Hippocampal formation (tissue), 2 donors: Measurements from ENCODE around the gene SNCAIP.
"Not testable (repeated sequence)": the region's sequence is repeated elsewhere in the genome, so short reads cannot be mapped to it uniquely, and the experiment has no call there.

Experiments
- DNase-seq, 2 donors: peaks; one replicate each; lab custom pipeline; 2025; lab: John Stamatoyannopoulos, UW

SNCAIP gene

DNA sequence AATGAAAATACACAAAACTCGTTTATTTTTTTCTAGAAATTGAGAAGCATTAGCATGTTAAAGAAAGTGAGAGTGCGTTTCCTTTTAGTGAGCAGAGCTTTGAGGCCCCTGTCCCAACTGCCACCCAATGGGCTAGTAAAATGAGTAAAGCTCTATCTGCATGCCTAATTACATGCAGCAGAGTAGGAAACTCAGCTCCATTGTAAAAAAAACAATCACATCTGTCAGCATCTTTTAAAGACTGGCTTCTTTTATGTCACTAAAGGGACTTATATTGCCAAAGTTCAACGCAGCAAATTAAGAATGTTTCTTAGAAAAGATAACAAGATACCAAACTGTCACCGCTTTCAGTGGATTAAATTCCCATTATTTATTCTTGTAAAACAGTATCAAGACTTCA, 154.0 kb downstream of the SNCAIP start:
- DNase-seq = no peak

- DNase-seq = no peak
These were observed 156.5 kb downstream of the SNCAIP start for GRCh38 chr5:122468351-122469116.

DNA sequence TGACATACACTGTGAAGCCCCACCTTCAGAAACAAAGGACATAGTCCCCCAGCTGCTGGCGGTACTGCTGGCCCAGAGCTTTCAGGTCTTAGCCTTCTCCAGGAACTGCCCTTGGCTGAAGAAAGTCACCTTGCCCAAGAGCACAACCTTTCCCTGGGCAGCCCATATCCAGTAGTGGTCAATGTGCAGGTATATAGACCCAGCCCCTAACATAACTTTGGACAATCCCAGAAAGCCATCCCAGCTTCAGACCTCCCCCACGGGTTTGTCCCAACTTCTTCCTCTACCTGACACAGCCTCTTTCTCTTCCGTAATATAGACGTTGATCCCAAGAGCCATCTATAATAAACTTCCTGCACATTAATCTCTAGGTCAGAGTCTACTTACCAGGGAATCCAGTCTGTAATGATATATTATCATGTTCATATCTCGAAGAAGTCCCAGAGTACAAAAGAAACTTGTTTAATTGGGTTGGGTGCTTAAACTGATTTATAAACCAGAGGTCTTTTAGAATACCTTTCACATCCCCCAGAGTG, 157.4 kb downstream of the SNCAIP start:
- no peak for DNase-seq

- DNase-seq = no peak
These were observed 158.3 kb downstream of the SNCAIP start for GRCh38 chr5:122470365-122470764.

- no peak for DNase-seq
These were observed 159.2 kb downstream of the SNCAIP start for GRCh38 chr5:122471031-122471751.

- DNase-seq = no peak
These were observed 159.7 kb downstream of the SNCAIP start for GRCh38 chr5:122471752-122472061.

DNA sequence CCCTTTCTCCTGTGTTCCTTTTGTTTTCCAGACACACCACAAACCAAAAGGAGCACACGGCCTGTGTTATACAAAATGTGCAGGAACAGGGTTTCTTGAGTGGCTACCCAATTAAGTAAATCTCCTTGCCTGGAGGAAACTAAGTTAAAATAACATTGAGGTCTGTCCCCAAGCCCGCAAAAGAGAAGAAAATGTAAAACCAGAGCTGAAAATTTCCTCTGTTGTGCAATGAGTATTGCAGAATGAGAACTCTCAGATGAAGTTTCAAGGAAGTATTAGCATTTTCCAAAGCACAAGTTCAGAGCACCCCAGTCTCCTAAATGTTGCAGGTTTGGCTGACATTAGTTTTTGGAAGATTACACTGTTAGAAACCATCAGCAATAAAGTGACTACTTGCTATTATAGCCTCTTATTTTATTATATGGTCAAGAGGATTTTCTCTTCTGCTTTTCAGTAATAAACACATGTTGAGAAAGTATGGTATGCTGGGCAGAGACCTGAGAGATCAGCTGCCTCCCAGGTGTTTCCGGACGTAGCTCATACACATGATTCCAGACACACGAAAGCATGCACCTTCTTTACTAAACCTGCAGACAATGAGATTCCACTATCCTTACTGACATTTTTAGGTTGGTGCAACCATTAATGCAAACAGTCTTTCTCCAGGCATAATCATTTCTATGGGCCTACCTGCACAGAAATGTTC, 161.3 kb downstream of the SNCAIP start:
- no peak for DNase-seq

- no peak for DNase-seq
These were observed 161.9 kb downstream of the SNCAIP start for GRCh38 chr5:122473941-122474340.

DNA sequence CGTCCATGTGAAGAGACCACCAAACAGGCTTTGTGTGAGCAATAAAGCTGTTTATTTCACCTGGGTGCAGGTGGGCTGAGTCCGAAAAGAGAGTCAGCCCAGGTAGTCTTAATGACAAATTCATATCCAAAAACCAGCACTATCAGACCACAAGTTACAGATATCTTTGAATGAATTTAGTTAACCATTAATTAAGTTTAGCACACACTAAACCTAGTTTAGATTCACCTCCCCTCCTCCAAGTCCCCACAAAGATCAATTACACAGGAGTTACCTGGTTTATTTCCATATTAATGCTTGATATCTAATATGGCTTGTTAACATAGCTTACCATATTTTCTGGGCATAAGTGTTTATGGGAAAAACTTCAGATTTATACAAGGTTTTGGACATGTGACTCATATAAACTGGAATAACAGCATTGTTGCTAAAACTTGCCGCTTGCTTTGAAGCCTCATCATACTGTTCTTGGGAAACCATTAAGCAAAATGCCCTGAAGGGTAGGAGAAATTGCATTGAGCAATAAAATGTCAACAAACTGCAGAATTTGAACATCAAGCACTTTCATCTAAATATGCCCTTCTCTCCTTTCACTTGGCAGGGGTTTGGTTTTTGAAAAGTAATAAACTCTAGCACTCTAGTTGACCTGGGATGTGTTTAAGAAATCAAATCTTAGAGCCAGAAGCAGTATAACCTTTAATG, 166.9 kb downstream of the SNCAIP start:
- no peak for DNase-seq

DNA sequence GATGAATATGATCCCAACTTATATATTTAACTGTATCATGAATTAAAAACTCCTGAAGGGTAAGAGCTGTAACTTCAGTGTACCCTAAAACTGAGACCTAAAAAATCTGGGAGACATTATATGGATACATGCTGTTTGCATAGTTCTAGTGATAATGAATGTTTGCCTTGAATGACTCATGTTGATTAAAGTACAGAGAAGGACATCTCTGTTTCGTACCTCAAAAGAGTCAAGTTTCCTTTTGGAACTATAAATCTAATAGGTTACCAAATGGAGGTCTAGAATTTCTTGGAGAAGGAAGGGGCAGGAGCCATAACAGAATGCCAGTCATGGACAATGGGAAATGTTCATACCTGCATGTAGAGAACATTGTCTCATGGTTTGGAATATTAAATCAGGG, 168.1 kb downstream of the SNCAIP start:
- no peak for DNase-seq

DNA sequence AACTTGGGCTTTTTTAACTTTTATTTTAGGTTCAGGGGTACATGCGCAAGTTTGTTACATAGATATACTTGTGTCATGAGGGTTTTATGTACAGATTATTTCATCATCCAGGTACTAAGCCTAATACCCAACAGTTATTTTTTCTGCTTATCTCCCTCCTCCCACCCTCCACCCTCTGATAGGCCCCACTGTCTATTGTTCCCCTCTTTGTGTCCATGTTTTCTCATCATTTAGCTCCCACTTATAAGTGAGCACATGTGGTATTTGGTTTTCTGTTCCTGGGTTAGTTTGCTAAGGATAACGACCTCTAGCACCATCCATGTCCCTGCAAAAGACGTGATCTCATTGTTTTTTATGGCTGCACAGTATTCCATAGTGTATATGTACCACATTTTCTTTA, 172.1 kb downstream of the SNCAIP start:
- DNase-seq = no peak

- no peak for DNase-seq
These were observed 173.2 kb downstream of the SNCAIP start for GRCh38 chr5:122485226-122485625.

- not testable (repeated sequence) for DNase-seq
These were observed 174.6 kb downstream of the SNCAIP start for GRCh38 chr5:122486616-122487015.

DNA sequence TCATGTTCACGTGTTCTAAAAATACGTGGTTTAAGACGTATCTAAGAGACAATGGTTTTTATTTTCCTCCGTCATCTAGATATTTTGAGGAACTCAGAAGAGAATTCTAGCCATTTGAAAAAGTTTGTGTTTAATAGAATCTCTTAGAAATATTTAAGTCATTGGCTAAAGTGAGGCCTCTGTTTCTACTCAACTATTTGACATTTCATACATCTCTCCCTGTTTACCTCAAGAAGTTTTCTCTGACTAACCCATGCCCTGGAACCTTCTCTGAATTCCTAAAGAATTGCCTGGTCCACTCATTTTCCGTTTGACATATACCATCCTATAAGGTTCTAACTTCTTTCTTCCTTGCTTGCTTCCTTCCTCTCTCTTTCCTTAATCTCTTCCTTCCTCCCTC, 178.7 kb downstream of the SNCAIP start:
- no peak for DNase-seq

- DNase-seq = no peak
These were observed 180.6 kb downstream of the SNCAIP start for GRCh38 chr5:122492675-122493074.

DNA sequence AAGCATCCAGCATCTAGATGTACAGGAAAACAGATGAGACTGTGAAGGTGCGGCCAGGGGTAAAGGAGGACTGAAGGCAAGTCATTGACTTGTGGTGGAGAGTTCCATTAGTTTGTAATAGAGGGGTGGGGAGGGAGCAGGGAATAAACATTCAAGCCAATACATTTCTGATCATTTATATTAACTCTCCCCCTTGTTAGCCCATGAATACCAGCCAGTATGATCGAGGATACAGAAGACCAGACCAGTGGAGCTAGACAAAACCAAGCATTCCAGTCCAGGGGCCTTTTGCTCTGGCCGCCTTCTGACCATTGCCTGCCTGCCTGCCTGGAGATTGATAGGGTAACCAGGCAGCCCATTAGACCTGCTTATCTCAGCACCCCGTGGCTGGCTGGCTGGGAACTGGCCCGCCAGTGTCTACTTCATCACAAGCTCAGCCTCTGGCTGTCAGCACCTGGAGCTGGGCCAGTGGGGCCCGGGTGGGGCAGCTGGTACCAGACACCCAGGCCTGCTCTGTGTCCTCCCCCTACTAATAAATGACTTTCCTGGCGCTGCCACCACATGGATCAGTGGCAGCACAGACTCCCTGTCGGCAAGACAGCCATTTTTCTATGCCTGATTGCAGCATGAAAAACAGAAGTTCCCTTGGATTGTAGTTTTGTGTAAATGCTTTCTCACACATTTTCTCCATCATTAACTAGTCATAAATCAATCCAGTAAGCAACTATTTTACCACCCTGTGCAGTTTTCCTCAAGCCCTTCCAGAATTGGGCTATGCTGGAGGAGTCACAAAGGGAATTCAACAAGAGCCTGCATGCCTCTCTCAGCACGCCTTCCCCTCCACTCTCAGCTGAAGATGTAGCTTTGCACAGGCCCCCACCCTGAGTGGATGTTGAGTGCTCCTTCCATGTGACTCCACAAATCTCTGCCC, 181.3 kb downstream of the SNCAIP start:
- DNase-seq = peak in 1 of 2 donors; percentile 3

DNA sequence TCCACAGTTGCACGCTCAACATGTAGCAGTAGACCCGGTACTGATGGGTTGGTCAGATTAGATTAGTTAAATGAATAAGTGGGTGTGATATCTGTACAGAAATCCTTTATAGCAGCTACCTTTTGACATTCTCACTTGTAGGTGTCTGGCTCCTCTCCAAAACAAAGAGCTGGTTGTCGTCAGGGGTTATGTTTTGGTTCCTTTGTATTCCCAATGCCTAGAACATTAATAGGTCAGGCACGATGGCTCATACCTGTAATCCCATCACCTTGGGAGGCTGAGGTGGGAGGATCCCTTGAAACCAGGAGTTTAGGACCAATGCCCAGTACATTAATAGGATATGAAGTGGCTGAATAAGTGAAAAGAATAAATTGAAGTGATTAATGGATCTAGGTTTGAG, 182.1 kb downstream of the SNCAIP start:
- DNase-seq = no peak

DNA sequence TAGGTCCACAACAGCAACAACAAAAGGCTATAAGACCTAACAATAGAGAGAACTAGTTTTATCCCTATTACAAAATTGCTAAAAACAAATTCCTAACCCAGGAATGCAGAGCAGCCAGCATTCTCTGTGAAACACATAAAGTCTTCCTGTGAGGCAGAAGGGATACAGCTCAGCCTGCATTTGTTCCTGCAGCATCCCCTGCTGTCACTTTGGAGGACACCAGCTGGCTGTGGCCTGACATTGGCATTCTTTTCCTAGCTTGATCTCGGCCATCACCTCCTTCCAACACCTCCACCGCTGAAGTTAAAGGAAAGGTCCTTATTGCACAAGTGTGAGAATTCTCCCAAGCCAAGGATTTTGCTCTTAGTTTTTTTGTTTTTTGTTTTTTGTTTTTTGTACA, 186.1 kb downstream of the SNCAIP start:
- peak; percentile 4 to 22 for DNase-seq

DNA sequence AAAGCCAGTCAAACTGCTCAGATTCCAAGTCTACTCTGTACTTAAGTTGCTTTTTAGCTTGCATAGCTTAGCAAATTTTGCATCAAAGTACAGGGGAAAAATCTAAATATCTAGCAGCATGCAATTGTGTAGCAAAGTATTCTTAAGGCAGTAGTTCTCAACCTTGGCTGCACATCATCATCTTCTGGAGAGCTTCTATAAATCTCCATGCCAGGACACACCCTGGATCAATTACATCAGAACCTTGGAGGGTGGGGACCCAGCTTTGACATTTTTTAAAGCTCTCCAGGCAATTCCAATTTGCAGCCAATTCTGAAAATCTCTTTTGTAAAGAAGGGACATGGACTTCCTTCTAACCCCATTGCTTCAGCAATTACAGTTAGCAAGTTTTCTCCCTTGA, 187.5 kb downstream of the SNCAIP start:
- no peak for DNase-seq

DNA sequence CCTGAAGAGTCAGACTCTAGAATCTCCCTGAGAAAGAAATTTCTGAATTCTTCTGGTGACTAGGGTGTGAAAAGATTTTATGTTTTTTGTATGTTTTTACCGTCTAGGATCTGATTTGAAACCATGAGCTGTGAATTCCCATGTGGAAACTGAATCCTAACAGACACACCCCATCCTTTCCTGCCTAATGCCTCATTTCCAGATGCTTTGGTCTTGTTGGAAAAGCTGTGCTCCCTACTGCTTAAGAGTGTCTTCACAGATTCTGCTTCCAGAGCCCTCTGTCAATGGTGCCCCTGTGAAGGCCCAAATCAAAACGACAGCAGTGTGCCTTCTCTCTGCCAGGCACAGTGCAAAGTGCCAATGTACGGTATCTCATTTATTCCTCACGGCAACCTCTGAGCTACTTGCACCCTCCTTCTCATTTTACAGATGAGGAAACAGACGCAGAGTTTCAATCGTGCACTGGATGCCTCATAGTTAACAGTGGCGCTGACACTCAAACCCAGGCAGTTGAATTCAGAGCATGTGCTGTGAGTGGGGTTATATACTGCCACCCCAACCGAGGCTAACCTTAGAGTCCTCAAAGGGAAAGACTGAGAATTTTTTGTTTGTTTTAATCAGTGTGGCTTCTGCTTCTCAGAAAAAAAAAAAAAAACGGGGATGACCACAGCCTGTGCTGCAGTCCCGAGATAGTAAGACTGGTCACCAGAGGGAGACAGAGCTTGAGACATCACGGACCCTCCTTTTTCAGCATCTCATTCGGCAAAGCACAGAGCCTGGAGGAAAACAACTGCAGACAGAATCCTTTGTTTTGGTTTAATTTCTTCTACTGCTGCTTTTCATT, 188.4 kb downstream of the SNCAIP start:
- DNase-seq = peak; percentile 18 to 44
